Measurements from ENCODE around the gene KRT4. TPM values are rescaled to one million over a fixed set of nuclear protein-coding genes. Genes with fewer than 3 reads are reported as not detected.
A peak's percentile ranks its signal among the peaks of the same experiment; 100 is the strongest.

Gene KRT4
- total RNA-seq, 1 experiment from 2014 or later, result not detected

DNA sequence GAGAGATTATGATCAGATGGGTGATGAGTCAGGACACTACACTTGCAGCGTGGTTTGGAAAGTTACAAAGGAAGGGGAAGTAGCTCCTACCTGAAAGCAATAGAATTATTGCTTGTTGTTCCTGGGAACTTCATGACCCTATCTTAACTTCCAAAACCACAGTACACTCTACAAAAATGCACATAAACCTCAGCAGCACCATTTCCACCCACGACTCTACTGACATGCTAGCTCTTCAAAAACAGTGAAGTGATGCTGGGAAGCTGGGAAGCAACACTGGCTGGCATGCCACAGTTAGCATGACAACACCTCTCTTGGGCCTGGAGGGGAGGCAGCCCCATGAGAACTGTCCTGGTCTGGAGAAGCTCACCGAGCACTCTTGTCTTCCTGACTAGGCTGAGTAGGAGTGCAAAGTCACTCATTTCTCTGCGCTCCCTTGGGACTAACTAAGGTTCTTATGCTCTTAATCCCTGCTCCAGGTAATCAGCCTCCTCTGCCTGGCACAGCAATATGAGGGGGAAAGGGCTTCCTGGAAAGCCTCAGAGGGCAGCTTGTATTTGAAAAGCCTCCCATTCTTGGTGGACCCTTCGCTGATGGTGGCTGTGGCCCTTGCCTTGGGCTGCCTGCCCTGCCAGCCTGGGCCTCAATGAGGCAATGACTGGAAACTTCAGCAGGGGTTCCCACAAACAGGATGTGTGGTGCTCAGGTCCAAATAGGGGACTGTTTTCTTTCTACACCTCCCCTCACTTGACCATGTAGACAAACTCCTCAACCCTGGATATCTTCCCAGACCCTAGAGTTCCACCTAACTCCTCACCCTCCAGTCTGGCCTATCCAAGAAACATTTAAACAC lies 19.2 kb downstream of the KRT4 start:
- Histone ChIP-seq H2BK5ac (ENCODE audit: insufficient read length, low read length) (no peak overlapping the region), H4K8ac (replicated peaks; ENCODE audit: insufficient read length, low read depth, low read length) (no peak overlapping the region), H3K79me1 (ENCODE audit: insufficient read depth, low read depth, low read length, poor library complexity, severe bottlenecking) (no peaks in the 10 kb centered on the region), H3K27ac (ENCODE audit: insufficient read length, low read depth, low read length) (no peak overlapping the region), H4K20me1 (ENCODE audit: control insufficient read depth, insufficient read depth, insufficient read length) (no peaks in the 10 kb centered on the region), H3K9ac (ENCODE audit: extremely low read depth, insufficient read length, low read length) (no peak overlapping the region), H3K4me1 (ENCODE audit: insufficient read depth, low read length) (peaks cover under 1% of the 10 kb centered on the region; the same call in 1 of the 2 replicates), H2BK15ac (ENCODE audit: low read depth, low read length) (no peak overlapping the region), H3K4me2 (ENCODE audit: insufficient read depth, insufficient read length, low read length) (no peak overlapping the region), H4K91ac (ENCODE audit: insufficient read length, low read depth, low read length) (no peak overlapping the region), H3K27me3 (ENCODE audit: insufficient read depth, low read length) (no peaks in the 10 kb centered on the region), H2BK12ac (ENCODE audit: insufficient read length, low read depth, low read length) (no peak overlapping the region), H2AK5ac (ENCODE audit: insufficient read length, low read length) (no peak overlapping the region), H3K23ac (ENCODE audit: insufficient read length, low read depth, low read length) (no peak overlapping the region), H2AFZ (ENCODE audit: low read length) (no peak overlapping the region), H3K14ac (ENCODE audit: insufficient read depth, low read length) (peak overlapping the region; percentile 40; the same call in 1 of the 2 replicates), H2BK120ac (ENCODE audit: low read depth, low read length, poor library complexity, severe bottlenecking) (no peak overlapping the region), H3K18ac (ENCODE audit: insufficient read length, low read depth, low read length) (no peak overlapping the region), H2BK20ac (ENCODE audit: low read depth, low read length, poor library complexity, severe bottlenecking) (no peak overlapping the region), H4K5ac (ENCODE audit: insufficient read length, low read depth, low read length) (no peak overlapping the region), H3K23me2 (ENCODE audit: insufficient read length, low read depth, low read length, poor library complexity, severe bottlenecking) (no peaks in the 10 kb centered on the region), H3K79me2 (ENCODE audit: insufficient read depth, low read length) (no peaks in the 10 kb centered on the region), H3T11ph (ENCODE audit: low read length) (no peak overlapping the region), H3K9me3 (ENCODE audit: control insufficient read depth, low read depth, low read length) (no peaks in the 10 kb centered on the region), H3K56ac (ENCODE audit: insufficient read length, low read depth, low read length) (no peak overlapping the region), H3K4ac (ENCODE audit: low read depth, low read length) (no peak overlapping the region)
- DNase-seq, result no peak
- TF ChIP-seq, protein P1, sequence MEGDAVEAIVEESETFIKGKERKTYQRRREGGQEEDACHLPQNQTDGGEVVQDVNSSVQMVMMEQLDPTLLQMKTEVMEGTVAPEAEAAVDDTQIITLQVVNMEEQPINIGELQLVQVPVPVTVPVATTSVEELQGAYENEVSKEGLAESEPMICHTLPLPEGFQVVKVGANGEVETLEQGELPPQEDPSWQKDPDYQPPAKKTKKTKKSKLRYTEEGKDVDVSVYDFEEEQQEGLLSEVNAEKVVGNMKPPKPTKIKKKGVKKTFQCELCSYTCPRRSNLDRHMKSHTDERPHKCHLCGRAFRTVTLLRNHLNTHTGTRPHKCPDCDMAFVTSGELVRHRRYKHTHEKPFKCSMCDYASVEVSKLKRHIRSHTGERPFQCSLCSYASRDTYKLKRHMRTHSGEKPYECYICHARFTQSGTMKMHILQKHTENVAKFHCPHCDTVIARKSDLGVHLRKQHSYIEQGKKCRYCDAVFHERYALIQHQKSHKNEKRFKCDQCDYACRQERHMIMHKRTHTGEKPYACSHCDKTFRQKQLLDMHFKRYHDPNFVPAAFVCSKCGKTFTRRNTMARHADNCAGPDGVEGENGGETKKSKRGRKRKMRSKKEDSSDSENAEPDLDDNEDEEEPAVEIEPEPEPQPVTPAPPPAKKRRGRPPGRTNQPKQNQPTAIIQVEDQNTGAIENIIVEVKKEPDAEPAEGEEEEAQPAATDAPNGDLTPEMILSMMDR (conservative IDR thresholded peaks at IDR 0.05), result no peak
- peaks cover 7 to 10% of the 10 kb centered on the region in 2 experiments for H3K4me1 Mint-ChIP-seq
- H3K4me3 Mint-ChIP-seq, result no peak overlapping the region
- peaks cover 2% of the 10 kb centered on the region for H3K27me3 Mint-ChIP-seq (ENCODE audit: low read depth)
- no peak overlapping the region; a peak in 1 of 7 replicates for H3K27ac Mint-ChIP-seq
- H3K9me3 Mint-ChIP-seq, result no peaks in the 10 kb centered on the region
- H3K36me3 Mint-ChIP-seq (ENCODE audit: insufficient read depth in 1 of 3, low read depth in 3 of 3), result no peaks in the 10 kb centered on the region
- no CpG with 5 or more reads among the region's 5 CpGs for WGBS (ENCODE audit: extremely low coverage, insufficient read length, low lambda C conversion rate)

All from H9 (cell line).